Fibroblast of lung (primary cell): ENCODE measurements around the gene TMEM143. TPM values are rescaled to one million over a fixed set of nuclear protein-coding genes. Genes with fewer than 3 reads are reported as not detected.

Experiments
- DNase-seq, 2 donors: peaks; one replicate each; pipeline versions ENCODE4 v3.0.0 to v3.0.0-alpha.2; 2010; ENCODE audit warnings: low read depth in 2 of 2
- H2AFZ ChIP-seq: 2 replicates; pipeline ENCODE4 v1.5.1; 2012; ENCODE audit warnings: low read length, control low read depth, inconsistent platforms
- H3K27ac ChIP-seq: 2 replicates; pipeline ENCODE4 v1.5.1; 2011; ENCODE audit warnings: low read length, control low read depth; ENCODE audit not compliant: insufficient read depth
- H3K27me3 ChIP-seq: 2 replicates; pipeline ENCODE4 v1.5.1; 2011; ENCODE audit warnings: mild to moderate bottlenecking, low read length; ENCODE audit not compliant: control insufficient read depth, insufficient read depth
- H3K36me3 ChIP-seq: 2 replicates; pipeline ENCODE4 v1.5.1; 2011; ENCODE audit warnings: low read length; ENCODE audit not compliant: control insufficient read depth, insufficient read depth
- H3K4me1 ChIP-seq: 2 replicates; pipeline ENCODE4 v1.5.1; 2011; ENCODE audit warnings: low read length; ENCODE audit not compliant: control insufficient read depth, insufficient read depth; ENCODE audit errors: extremely low read depth
- H3K4me2 ChIP-seq: 2 replicates; pipeline ENCODE4 v1.5.1; 2011; ENCODE audit warnings: low read length, control low read depth; ENCODE audit not compliant: insufficient read depth; ENCODE audit errors: extremely low read depth
- H3K4me3 ChIP-seq, 4 experiments: fragments of 200-600 bp in 1 of 4; sonication (generic) in 1 of 4; replicated peaks in 1 of 4; 2 replicates each; pipeline ENCODE4 v1.5.1; 2011 to 2016; ENCODE audit warnings: low read length in 4 of 4, low read depth in 3 of 4, mild to moderate bottlenecking in 3 of 4, control low read depth in 2 of 4, inconsistent platforms in 1 of 4, mixed read lengths in 1 of 4; ENCODE audit not compliant: insufficient read depth in 1 of 4; ENCODE audit errors: control extremely low read depth in 1 of 4
- H3K79me2 ChIP-seq: 2 replicates; pipeline ENCODE4 v1.5.1; 2012; ENCODE audit warnings: mild to moderate bottlenecking, low read length, inconsistent platforms; ENCODE audit not compliant: control insufficient read depth, insufficient read depth
- H3K9ac ChIP-seq: 2 replicates; pipeline ENCODE4 v1.5.1; 2011; ENCODE audit warnings: mild to moderate bottlenecking, low read length, control low read depth; ENCODE audit not compliant: insufficient read depth
- H3K9me3 ChIP-seq: 2 replicates; pipeline ENCODE4 v1.5.1; 2012; ENCODE audit warnings: low read depth, low read length; ENCODE audit not compliant: control insufficient read depth, insufficient read depth
- H4K20me1 ChIP-seq: 2 replicates; pipeline ENCODE4 v1.5.1; 2011; ENCODE audit warnings: low read length; ENCODE audit not compliant: control insufficient read depth, insufficient read depth; ENCODE audit errors: extremely low read depth
- CTCF ChIP-seq, 2 donors: IDR thresholded peaks in 1 of 2; conservative IDR thresholded peaks in 1 of 2; 1 replicate in 1 of 2; 2 replicates in 1 of 2; pipeline ENCODE4 v1.5.1; 2011 to 2012; ENCODE audit warnings: low read length in 2 of 2, control low read depth in 1 of 2, inconsistent platforms in 1 of 2, low read depth in 1 of 2, mild to moderate bottlenecking in 1 of 2
- EZH2 ChIP-seq: IDR thresholded peaks from 2 replicates; pipeline ENCODE4 v1.5.1; 2012; ENCODE audit warnings: low read length, control low read depth, mild to moderate bottlenecking; ENCODE audit errors: missing control alignments
- polyA plus RNA-seq, 2 donors: library from polyadenylated mRNA; depleted of rRNA in 1 of 2; stranded (reverse) in 1 of 2; unstranded in 1 of 2; fragments of >200 nt; gene quantifications; 2 replicates each; pipeline ENCODE4 v1.2.1, GENCODE V29; 2011 to 2012; ENCODE audit warnings: missing spikeins in 1 of 2
- total RNA-seq: library from RNA; depleted of rRNA; stranded (reverse); fragments of >200 nt; gene quantifications from 2 replicates; pipeline ENCODE4 v1.2.1, GENCODE V29; 2014

TMEM143 gene
- total and polyA plus RNA-seq, 2 donors (not counting 1 experiment from before 2014, with no cell fraction given) = 4.0 to 8.3 TPM

- Histone ChIP-seq H3K9me3 (no peaks in the 10 kb centered on the region), H3K79me2 (no peaks in the 10 kb centered on the region), H3K27ac (no peak overlapping the region), H4K20me1 (no peaks in the 10 kb centered on the region), H3K4me3 (no peak overlapping the region), H2AFZ (no peak overlapping the region), H3K4me1 (no peaks in the 10 kb centered on the region), H3K27me3 (no peaks in the 10 kb centered on the region), H3K4me2 (no peak overlapping the region), H3K36me3 (peaks cover 16% of the 10 kb centered on the region), H3K9ac (no peak overlapping the region)
- DNase-seq = no peak
- TF ChIP-seq CTCF (conservative IDR thresholded peaks at IDR 0.05 in 1 of 2, IDR thresholded peaks at IDR 0.05 in 1 of 2; ENCODE audit: low read depth in 1 of 2, low read length in 2 of 2) (no peak), EZH2 (no peak)
These were observed 18.5 kb upstream of the TMEM143 start for GRCh38 chr19:48382286-48382685.

GRCh38 chr19:48381178-48381950 lies 17.6 kb upstream of the TMEM143 start:
- no peaks in the 10 kb centered on the region for H3K9me3 ChIP-seq
- no peaks in the 10 kb centered on the region for H3K4me1 ChIP-seq
- H3K4me3 ChIP-seq = no peak overlapping the region
- no peak for DNase-seq
- H2AFZ ChIP-seq = no peak overlapping the region
- H3K36me3 ChIP-seq = peaks cover 12% of the 10 kb centered on the region
- no peaks in the 10 kb centered on the region for H3K27me3 ChIP-seq
- no peak overlapping the region for H3K27ac ChIP-seq
- no peaks in the 10 kb centered on the region for H3K79me2 ChIP-seq
- H3K9ac ChIP-seq = no peak overlapping the region
- H3K4me2 ChIP-seq = no peak overlapping the region
- no peaks in the 10 kb centered on the region for H4K20me1 ChIP-seq
- TF ChIP-seq CTCF (conservative IDR thresholded peaks at IDR 0.05 in 1 of 2, IDR thresholded peaks at IDR 0.05 in 1 of 2; ENCODE audit: low read depth in 1 of 2, low read length in 2 of 2) (no peak), EZH2 (no peak)

- Histone ChIP-seq H3K4me1 (no peaks in the 10 kb centered on the region), H3K36me3 (peaks cover 5% of the 10 kb centered on the region), H3K9me3 (no peaks in the 10 kb centered on the region), H4K20me1 (no peaks in the 10 kb centered on the region), H3K4me3 (no peak overlapping the region), H3K79me2 (no peaks in the 10 kb centered on the region), H3K9ac (no peak overlapping the region), H3K4me2 (no peak overlapping the region), H3K27me3 (no peaks in the 10 kb centered on the region), H2AFZ (no peak overlapping the region), H3K27ac (no peak overlapping the region)
- TF ChIP-seq CTCF (conservative IDR thresholded peaks at IDR 0.05 in 1 of 2, IDR thresholded peaks at IDR 0.05 in 1 of 2; ENCODE audit: low read depth in 1 of 2, low read length in 2 of 2) (no peak), EZH2 (no peak)
- DNase-seq = no peak
These were observed 15.3 kb upstream of the TMEM143 start for GRCh38 chr19:48379058-48379457.
